HUES48 (cell line): ENCODE measurements around the gene LRRC8B.

ENCODE experiments used
- H3K27ac ChIP-seq: one replicate; pipeline ENCODE4 v1.7.0; 2013; ENCODE audit warnings: low read depth, low read length, inconsistent platforms
- H3K27me3 ChIP-seq: 2 replicates; pipeline ENCODE4 v1.6.1; 2013; ENCODE audit warnings: mild to moderate bottlenecking, low read length; ENCODE audit not compliant: control insufficient read depth, insufficient read depth
- H3K36me3 ChIP-seq: 2 replicates; pipeline ENCODE4 v1.6.1; 2013; ENCODE audit warnings: low read length; ENCODE audit not compliant: control insufficient read depth, insufficient read depth
- H3K4me1 ChIP-seq: 2 replicates; pipeline ENCODE4 v1.6.1; 2013; ENCODE audit warnings: mild to moderate bottlenecking, low read length; ENCODE audit not compliant: control insufficient read depth, insufficient read depth
- H3K4me3 ChIP-seq: 2 replicates; pipeline ENCODE4 v1.5.1; 2013; ENCODE audit warnings: mild to moderate bottlenecking, low read depth, low read length
- H3K9ac ChIP-seq: 2 replicates; pipeline ENCODE4 v1.6.1; 2013; ENCODE audit warnings: mild to moderate bottlenecking, low read depth, low read length, moderate library complexity
- H3K9me3 ChIP-seq: 2 replicates; pipeline ENCODE4 v1.6.1; 2013; ENCODE audit warnings: low read length; ENCODE audit not compliant: control insufficient read depth, insufficient read depth

Gene LRRC8B

GRCh38 chr1:89635825-89636815 lies 111.5 kb downstream of the LRRC8B start:
- Histone ChIP-seq H3K4me3 (no peak overlapping the region), H3K9me3 (no peaks in the 10 kb centered on the region), H3K36me3 (no peaks in the 10 kb centered on the region), H3K27ac (no peak overlapping the region), H3K9ac (no peak overlapping the region), H3K27me3 (peaks cover 34% of the 10 kb centered on the region), H3K4me1 (peaks cover 17% of the 10 kb centered on the region)

- Histone ChIP-seq H3K4me3 (no peak overlapping the region), H3K9me3 (no peaks in the 10 kb centered on the region), H3K9ac (no peak overlapping the region), H3K36me3 (no peaks in the 10 kb centered on the region), H3K4me1 (peaks cover 10% of the 10 kb centered on the region), H3K27me3 (peaks cover 24% of the 10 kb centered on the region), H3K27ac (no peak overlapping the region)
Observed at GRCh38 chr1:89637496-89637895, 112.9 kb downstream of the LRRC8B start.

GRCh38 chr1:89640440-89640839 lies 115.8 kb downstream of the LRRC8B start:
- no peaks in the 10 kb centered on the region for H3K9me3 ChIP-seq
- no peak overlapping the region for H3K27ac ChIP-seq
- H3K9ac ChIP-seq: no peak overlapping the region
- no peaks in the 10 kb centered on the region for H3K27me3 ChIP-seq
- no peaks in the 10 kb centered on the region for H3K4me1 ChIP-seq
- H3K4me3 ChIP-seq: no peak overlapping the region
- H3K36me3 ChIP-seq: no peaks in the 10 kb centered on the region

GRCh38 chr1:89641781-89642180 lies 117.2 kb downstream of the LRRC8B start:
- no peak overlapping the region for H3K27ac ChIP-seq
- H3K27me3 ChIP-seq: no peaks in the 10 kb centered on the region
- H3K4me3 ChIP-seq: no peak overlapping the region
- H3K36me3 ChIP-seq: no peaks in the 10 kb centered on the region
- H3K4me1 ChIP-seq: no peaks in the 10 kb centered on the region
- H3K9ac ChIP-seq: no peak overlapping the region
- H3K9me3 ChIP-seq: no peaks in the 10 kb centered on the region; the same call in 1 of the 2 replicates

GRCh38 chr1:89643577-89643976 lies 118.9 kb downstream of the LRRC8B start:
- no peak overlapping the region for H3K4me3 ChIP-seq
- no peak overlapping the region for H3K27ac ChIP-seq
- H3K27me3 ChIP-seq: no peaks in the 10 kb centered on the region
- H3K36me3 ChIP-seq: no peaks in the 10 kb centered on the region
- H3K4me1 ChIP-seq: no peaks in the 10 kb centered on the region
- no peak overlapping the region for H3K9ac ChIP-seq
- H3K9me3 ChIP-seq: no peaks in the 10 kb centered on the region; the same call in 1 of the 2 replicates

GRCh38 chr1:89644119-89644814 lies 119.6 kb downstream of the LRRC8B start:
- Histone ChIP-seq H3K9me3 (no peaks in the 10 kb centered on the region; the same call in 1 of the 2 replicates), H3K27ac (no peak overlapping the region), H3K9ac (no peak overlapping the region), H3K4me1 (peaks cover under 1% of the 10 kb centered on the region; the same call in 1 of the 2 replicates), H3K4me3 (no peak overlapping the region), H3K27me3 (no peaks in the 10 kb centered on the region), H3K36me3 (no peaks in the 10 kb centered on the region)

GRCh38 chr1:89646259-89646658 lies 121.6 kb downstream of the LRRC8B start:
- Histone ChIP-seq H3K36me3 (no peaks in the 10 kb centered on the region), H3K9ac (no peak overlapping the region), H3K27me3 (no peaks in the 10 kb centered on the region), H3K27ac (no peak overlapping the region), H3K4me3 (no peak overlapping the region), H3K9me3 (no peaks in the 10 kb centered on the region; the same call in 1 of the 2 replicates), H3K4me1 (peaks cover 7% of the 10 kb centered on the region; the same call in 1 of the 2 replicates)
